Glomerular endothelial cell (primary cell): Measurements from ENCODE around the gene PAPSS1. TPM values are rescaled to one million over a fixed set of nuclear protein-coding genes. Genes with fewer than 3 reads are reported as not detected.
"Not testable (repeated sequence)": the region's sequence is repeated elsewhere in the genome, so short reads cannot be mapped to it uniquely, and the experiment has no call there.

Source experiments
- DNase-seq: peaks from one replicate; pipeline ENCODE4 v3.0.0-alpha.2; 2011; ENCODE audit warnings: low read depth, low spot score; ENCODE audit errors: extremely low read depth
- total RNA-seq: library from RNA; depleted of rRNA; stranded (reverse); fragments of >200 nt; gene quantifications from 2 replicates; pipeline ENCODE4 v1.2.3, GENCODE V29; 2015

The PAPSS1 gene
- 36.1 and 46.3 TPM in 2 replicates for total RNA-seq

GRCh38 chr4:107719922-107720722 lies at the start of gene PAPSS1:
TSS of gene PAPSS1 (minus strand) at chr4:107720234. CDS start at chr4:107720179, 55 bp downstream.
- peak; percentile 80 for DNase-seq

- DNase-seq: no peak
These were observed 40.4 kb upstream of the PAPSS1 start for GRCh38 chr4:107760281-107760947.

GRCh38 chr4:107757864-107758476 lies 37.9 kb upstream of the PAPSS1 start:
- no peak for DNase-seq

- no peak for DNase-seq
These were observed 37.2 kb upstream of the PAPSS1 start for GRCh38 chr4:107757283-107757682.

- DNase-seq: no peak
These were observed 35.9 kb upstream of the PAPSS1 start for GRCh38 chr4:107755841-107756356.

GRCh38 chr4:107751670-107752069 lies 31.6 kb upstream of the PAPSS1 start:
- DNase-seq: no peak

GRCh38 chr4:107747748-107748486 lies 27.9 kb upstream of the PAPSS1 start:
- no peak for DNase-seq

- no peak for DNase-seq
These were observed 26.1 kb upstream of the PAPSS1 start for GRCh38 chr4:107746161-107746560.

- no peak for DNase-seq
These were observed 24.5 kb upstream of the PAPSS1 start for GRCh38 chr4:107744532-107744931.

GRCh38 chr4:107743532-107743931 lies 23.5 kb upstream of the PAPSS1 start:
- no peak for DNase-seq

GRCh38 chr4:107742791-107743190 lies 22.8 kb upstream of the PAPSS1 start:
- no peak for DNase-seq

GRCh38 chr4:107742196-107742595 lies 22.2 kb upstream of the PAPSS1 start:
- no peak for DNase-seq

- DNase-seq: no peak
These were observed 21.1 kb upstream of the PAPSS1 start for GRCh38 chr4:107740950-107741701.

GRCh38 chr4:107740381-107740780 lies 20.3 kb upstream of the PAPSS1 start:
- no peak for DNase-seq

GRCh38 chr4:107737450-107737849 lies 17.4 kb upstream of the PAPSS1 start:
- no peak for DNase-seq

GRCh38 chr4:107736924-107737448 lies 17.0 kb upstream of the PAPSS1 start:
- no peak for DNase-seq

GRCh38 chr4:107736037-107736436 lies 16.0 kb upstream of the PAPSS1 start:
- DNase-seq: no peak

GRCh38 chr4:107734120-107734519 lies 14.1 kb upstream of the PAPSS1 start:
- DNase-seq: no peak

GRCh38 chr4:107733431-107733925 lies 13.4 kb upstream of the PAPSS1 start:
- no peak for DNase-seq

- not testable (repeated sequence) for DNase-seq
These were observed 9.0 kb upstream of the PAPSS1 start for GRCh38 chr4:107729050-107729449.
